ENCODE results near the gene GRAMD1B.

GRCh38 chr11:123484448-123484847 is 54.4 kb downstream of the GRAMD1B start:
- no peak for TF ChIP-seq POLR2A (IDR thresholded peaks at IDR 0.05)
- TF ChIP-seq CTCF (IDR thresholded peaks at IDR 0.05), result no peak
